WTC11 (cell line): ENCODE results near the gene ETV1. TPM values are rescaled to one million over a fixed set of nuclear protein-coding genes. Genes with fewer than 3 reads are reported as not detected.

Source experiments
- ATAC-seq: fragments of 200-7000 bp; cut with Tn5 transposase; 2 replicates; pipeline ENCODE4 v1.10.0; 2021; ENCODE audit warnings: mild to moderate bottlenecking, moderate library complexity
- CTCF ChIA-PET: fragments of 300-600 bp; sonication (Branson Sonifier 250); formaldehyde crosslinking; loops from one replicate; lab custom pipeline; 2021; ENCODE audit warnings: antibody characterized with exemption; lab: Charles Lee
- POLR2A ChIA-PET: fragments of 350-600 bp; sonication (Branson Sonifier 250); formaldehyde crosslinking; loops from one replicate; lab custom pipeline; 2021; ENCODE audit warnings: antibody characterized with exemption; lab: Charles Lee
- DNase-seq: peaks from one replicate; pipeline ENCODE4 v3.0.0; 2021; ENCODE audit warnings: low spot score
- H3K27ac Mint-ChIP-seq: 2 replicates; pipeline ENCODE4 v1.8.0; 2021; ENCODE audit warnings: mixed read lengths
- H3K27me3 Mint-ChIP-seq: 2 replicates; pipeline ENCODE4 v1.8.0; 2021; ENCODE audit warnings: low read depth, mild to moderate bottlenecking, moderate library complexity, mixed read lengths
- H3K36me3 Mint-ChIP-seq: 2 replicates; pipeline ENCODE4 v1.8.0; 2021; ENCODE audit warnings: mixed read lengths
- H3K4me1 Mint-ChIP-seq: 2 replicates; pipeline ENCODE4 v1.8.0; 2022; ENCODE audit warnings: mixed read lengths
- H3K4me3 Mint-ChIP-seq: 2 replicates; pipeline ENCODE4 v1.8.0; 2021; ENCODE audit warnings: mild to moderate bottlenecking, moderate library complexity, mixed read lengths
- H3K9me3 Mint-ChIP-seq: 2 replicates; pipeline ENCODE4 v1.8.0; 2021; ENCODE audit warnings: mixed read lengths
- AR ChIP-seq: fragments of 250-450 bp; sonication (Bioruptor Pico); IDR thresholded peaks from 2 replicates; pipeline ENCODE4 v1.9.0; 2021; ENCODE audit warnings: mild to moderate bottlenecking
- ATF1 ChIP-seq: sonication (generic); formaldehyde crosslinking; IDR thresholded peaks from 2 replicates; pipeline ENCODE4 v1.8.1; 2023; ENCODE audit warnings: mild to moderate bottlenecking, moderate library complexity, missing genetic modification reagents
- CREB1 ChIP-seq: sonication (generic); formaldehyde crosslinking; IDR thresholded peaks from 2 replicates; pipeline ENCODE4 v1.8.0; 2023; ENCODE audit warnings: mild to moderate bottlenecking, missing genetic modification reagents
- E2F4 ChIP-seq: sonication (generic); formaldehyde crosslinking; IDR thresholded peaks from 2 replicates; pipeline ENCODE4 v1.8.1; 2022; ENCODE audit warnings: low read depth, mild to moderate bottlenecking, moderate library complexity, missing genetic modification reagents, borderline replicate concordance
- EMX1 ChIP-seq: fragments of 250-450 bp; sonication (Bioruptor Pico); IDR thresholded peaks from 2 replicates; pipeline ENCODE4 v1.8.0; 2021; ENCODE audit warnings: mild to moderate bottlenecking
- HMGXB4 ChIP-seq: sonication (generic); formaldehyde crosslinking; IDR thresholded peaks from 2 replicates; pipeline ENCODE4 v1.8.1; 2023; ENCODE audit warnings: mild to moderate bottlenecking, moderate library complexity, missing genetic modification reagents
- NFATC4 ChIP-seq: fragments of 250-450 bp; sonication (Bioruptor Pico); IDR thresholded peaks from 2 replicates; pipeline ENCODE4 v1.9.0; 2021; ENCODE audit warnings: mild to moderate bottlenecking
- NR1H2 ChIP-seq: sonication (generic); formaldehyde crosslinking; IDR thresholded peaks from 2 replicates; pipeline ENCODE4 v1.9.0; 2021; ENCODE audit warnings: mild to moderate bottlenecking, moderate library complexity, missing genetic modification reagents
- NR3C1 ChIP-seq: sonication (generic); formaldehyde crosslinking; conservative IDR thresholded peaks from 2 replicates; pipeline ENCODE4 v1.8.1; 2023; ENCODE audit warnings: low read depth, mild to moderate bottlenecking, missing genetic modification reagents
- RELA ChIP-seq: sonication (generic); formaldehyde crosslinking; IDR thresholded peaks from 2 replicates; pipeline ENCODE4 v1.8.1; 2022; ENCODE audit warnings: missing genetic modification reagents, mild to moderate bottlenecking, borderline replicate concordance
- STAT6 ChIP-seq: sonication (generic); formaldehyde crosslinking; conservative IDR thresholded peaks from 2 replicates; pipeline ENCODE4 v1.8.1; 2023; ENCODE audit warnings: mild to moderate bottlenecking, low read depth, missing genetic modification reagents, moderate library complexity
- ZMAT4 ChIP-seq: fragments of 250-450 bp; sonication (Bioruptor Pico); IDR thresholded peaks from 2 replicates; pipeline ENCODE4 v1.9.0; 2021; ENCODE audit warnings: mild to moderate bottlenecking
- ZNF281 ChIP-seq: sonication (generic); formaldehyde crosslinking; IDR thresholded peaks from 2 replicates; pipeline ENCODE4 v1.8.0; 2023; ENCODE audit warnings: mild to moderate bottlenecking, missing genetic modification reagents
- ZSCAN18 ChIP-seq: fragments of 250-450 bp; sonication (Bioruptor Pico); IDR thresholded peaks from 2 replicates; pipeline ENCODE4 v2.1.2; 2022; ENCODE audit warnings: mild to moderate bottlenecking, moderate library complexity
- total RNA-seq: library from RNA; stranded (reverse); gene quantifications from 3 replicates; pipeline ENCODE4 v1.2.3, GENCODE V29; 2021

The ETV1 gene
- total RNA-seq, 1 experiment from 2014 or later: 76.6 TPM

GRCh38 chr7:13907831-13908230 lies 81.6 kb downstream of the ETV1 start:
- Mint-ChIP-seq H3K27me3 (no peaks in the 10 kb centered on the region), H3K9me3 (no peaks in the 10 kb centered on the region), H3K4me1 (peaks cover 15% of the 10 kb centered on the region), H3K36me3 (peaks cover 52% of the 10 kb centered on the region), H3K27ac (no peak overlapping the region), H3K4me3 (no peak overlapping the region)
- no peak for TF ChIP-seq NR1H2
- no peak for TF ChIP-seq ATF1 (CRISPR knock-in tag)
- TF ChIP-seq AR (CRISPR knock-in tag): no peak
- TF ChIP-seq EMX1: no peak
- TF ChIP-seq ZMAT4 (CRISPR knock-in tag): no peak
- POLR2A ChIA-PET: no interaction called here
- CTCF ChIA-PET: no interaction called here
- ATAC-seq: no peak
- no peak for DNase-seq

GRCh38 chr7:13904689-13905088 lies 84.8 kb downstream of the ETV1 start:
- no peak for DNase-seq
- Mint-ChIP-seq H3K9me3 (no peaks in the 10 kb centered on the region), H3K27ac (no peak overlapping the region), H3K36me3 (peaks cover 72% of the 10 kb centered on the region)
- TF ChIP-seq ZSCAN18 (CRISPR knock-in tag) (no peak), STAT6 (CRISPR knock-in tag) (no peak), NR3C1 (CRISPR knock-in tag) (no peak), RELA (no peak), ZNF281 (CRISPR knock-in tag) (no peak), CREB1 (CRISPR knock-in tag) (no peak), NFATC4 (CRISPR knock-in tag) (no peak), HMGXB4 (CRISPR knock-in tag) (no peak), E2F4 (no peak)
- TF ChIP-seq, all 79 proteins: peak for 0
- CTCF ChIA-PET: no interaction called here
- peaks cover 7% of the 10 kb centered on the region for H3K4me1 Mint-ChIP-seq
- POLR2A ChIA-PET: no interaction called here
- H3K4me3 Mint-ChIP-seq: no peak overlapping the region
- no peaks in the 10 kb centered on the region for H3K27me3 Mint-ChIP-seq
- no peak for ATAC-seq
